Stimulated activated naive B cell treated with anti-CD40 and anti-IgM and Interleukin-4, amounts not matched to agents 10 μg/mL and 1 μg/mL and 100 μg/mL, for 72 hours (primary cell): ENCODE measurements around the gene KRTAP10-8.

Source experiments
- ATAC-seq, 2 donors: fragments of 150-1000 bp; cut with Tn5 transposase; replicated peaks; 2 replicates each; pipeline ENCODE4 v1.10.0; 2021; ENCODE audit warnings: moderate library complexity in 1 of 2
- DNase-seq: peaks from one replicate; pipeline ENCODE4 v3.0.0; 2021
- H3K27ac Mint-ChIP-seq: one replicate; pipeline ENCODE4 v1.8.0; 2022; ENCODE audit warnings: mild to moderate bottlenecking, mixed read lengths
- H3K27me3 Mint-ChIP-seq, 2 donors: one replicate each; pipeline ENCODE4 v1.8.0; 2022; ENCODE audit warnings: mixed read lengths in 2 of 2
- H3K36me3 Mint-ChIP-seq, 2 donors: one replicate each; pipeline ENCODE4 v1.8.0; 2022; ENCODE audit warnings: mixed read lengths in 2 of 2, mild to moderate bottlenecking in 1 of 2
- H3K4me1 Mint-ChIP-seq, 2 donors: one replicate each; pipeline ENCODE4 v1.8.0; 2022; ENCODE audit warnings: mixed read lengths in 2 of 2, mild to moderate bottlenecking in 1 of 2
- H3K4me3 Mint-ChIP-seq, 2 donors: one replicate each; pipeline ENCODE4 v1.8.0; 2022; ENCODE audit warnings: mild to moderate bottlenecking in 2 of 2, mixed read lengths in 2 of 2, moderate library complexity in 1 of 2
- H3K9me3 Mint-ChIP-seq, 2 donors: one replicate each; pipeline ENCODE4 v1.8.0; 2022; ENCODE audit warnings: mixed read lengths in 2 of 2, mild to moderate bottlenecking in 1 of 2

The KRTAP10-8 gene

GRCh38 chr21:44612029-44612486 lies at the start of gene KRTAP10-8:
Gene KRTAP10-8 (plus strand): TSS chr21:44612079. CDS start chr21:44612101, 22 bp downstream.
- no peak for DNase-seq
- Mint-ChIP-seq H3K36me3 (peaks cover 3 to 8% of the 10 kb centered on the region in 2 donors), H3K4me3 (no peak within 1 kb of the TSS), H3K27me3 (peaks cover 28 to 30% of the 10 kb centered on the region in 2 donors), H3K9me3 (peaks cover 19 to 26% of the 10 kb centered on the region in 2 donors), H3K4me1 (no peaks in the 10 kb centered on the region), H3K27ac (no peak within 1 kb of the TSS)
- no peak for ATAC-seq

GRCh38 chr21:44564099-44564498 lies 47.8 kb upstream of the KRTAP10-8 start:
- no peak overlapping the region for H3K27ac Mint-ChIP-seq
- H3K4me3 Mint-ChIP-seq = no peak overlapping the region
- H3K36me3 Mint-ChIP-seq = peaks cover 3 to 5% of the 10 kb centered on the region in 2 donors
- ATAC-seq (no peak), DNase-seq (no peak)
- H3K9me3 Mint-ChIP-seq = peaks cover 0 to 14% of the 10 kb centered on the region in 2 donors
- H3K27me3 Mint-ChIP-seq = peaks cover under 1 to 14% of the 10 kb centered on the region in 2 donors
- peaks cover 8 to 22% of the 10 kb centered on the region in 2 donors for H3K4me1 Mint-ChIP-seq

DNA sequence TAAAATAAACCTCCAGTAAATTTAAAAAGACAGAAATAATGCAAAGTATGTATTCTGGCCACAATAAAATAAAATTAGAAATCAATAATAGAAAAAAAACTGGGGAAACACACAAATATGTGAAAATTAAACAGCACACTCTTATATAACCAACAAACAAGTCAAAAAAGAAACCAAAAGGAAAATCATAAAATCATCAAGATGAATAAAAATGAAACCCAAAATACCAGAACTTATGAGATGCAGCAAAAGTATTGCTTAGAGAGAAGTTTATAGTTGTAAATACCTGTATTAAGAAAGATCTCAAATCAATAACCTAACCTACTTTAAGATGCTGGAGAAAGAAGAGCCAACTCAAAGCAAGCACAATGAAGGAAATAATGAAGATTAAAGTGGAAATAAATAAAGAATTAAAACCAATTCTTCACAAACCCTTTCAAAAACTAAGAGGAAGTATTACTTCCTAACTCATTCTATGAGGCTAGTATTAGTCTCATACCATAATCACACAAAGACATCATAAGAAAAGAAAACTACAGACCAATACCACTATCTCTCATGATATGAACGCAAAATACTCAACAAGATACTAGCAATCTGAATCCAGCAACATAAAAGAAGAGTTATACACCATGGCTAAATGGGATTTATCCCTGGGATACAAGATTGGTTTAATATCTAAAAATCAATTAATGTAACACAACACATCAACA lies 46.8 kb upstream of the KRTAP10-8 start:
- H3K4me1 Mint-ChIP-seq = peaks cover 8 to 22% of the 10 kb centered on the region in 2 donors
- DNase-seq (no peak), ATAC-seq (peak; percentile 76 to 87)
- H3K4me3 Mint-ChIP-seq = peak overlapping the region; percentile 5 to 36
- H3K9me3 Mint-ChIP-seq = peaks cover 0 to 12% of the 10 kb centered on the region in 2 donors
- H3K36me3 Mint-ChIP-seq = peaks cover 3 to 5% of the 10 kb centered on the region in 2 donors
- H3K27ac Mint-ChIP-seq = peak overlapping the region; percentile 82
- H3K27me3 Mint-ChIP-seq = peaks cover 6 to 13% of the 10 kb centered on the region in 2 donors

DNA sequence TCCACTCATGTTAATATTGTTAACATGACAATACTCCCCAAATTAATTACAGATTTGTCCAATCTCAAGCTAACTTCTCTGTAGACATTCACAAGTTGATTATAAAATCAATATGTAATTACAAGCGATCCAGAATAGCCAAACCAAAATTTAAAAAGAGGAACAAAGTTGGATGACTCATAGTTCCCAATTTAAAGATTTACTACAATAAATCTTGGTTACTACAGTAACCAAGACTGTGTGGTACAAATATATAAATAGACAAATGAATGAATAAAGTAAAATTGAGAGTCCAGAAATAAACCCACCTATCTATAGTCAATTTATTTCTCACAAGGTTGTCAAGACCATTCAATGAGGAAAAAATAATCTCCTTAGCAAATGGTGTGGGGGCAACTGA lies 45.5 kb upstream of the KRTAP10-8 start:
- DNase-seq (no peak), ATAC-seq (peak; percentile 74 to 76)
- peaks cover 2 to 10% of the 10 kb centered on the region in 2 donors for H3K9me3 Mint-ChIP-seq
- peaks cover 8 to 22% of the 10 kb centered on the region in 2 donors for H3K4me1 Mint-ChIP-seq
- no peak overlapping the region for H3K27ac Mint-ChIP-seq
- H3K4me3 Mint-ChIP-seq = no peak overlapping the region
- H3K27me3 Mint-ChIP-seq = peaks cover 6 to 22% of the 10 kb centered on the region in 2 donors
- peaks cover 2 to 5% of the 10 kb centered on the region in 2 donors for H3K36me3 Mint-ChIP-seq

GRCh38 chr21:44567481-44568171 lies 44.3 kb upstream of the KRTAP10-8 start:
- Mint-ChIP-seq H3K4me1 (peaks cover 8 to 22% of the 10 kb centered on the region in 2 donors), H3K27me3 (peaks cover 16 to 34% of the 10 kb centered on the region in 2 donors), H3K4me3 (no peak overlapping the region), H3K36me3 (peaks cover 0 to 4% of the 10 kb centered on the region in 2 donors), H3K9me3 (peaks cover 5 to 7% of the 10 kb centered on the region in 2 donors), H3K27ac (peak overlapping the region; percentile 16)
- DNase-seq = no peak
- no peak for ATAC-seq

DNA sequence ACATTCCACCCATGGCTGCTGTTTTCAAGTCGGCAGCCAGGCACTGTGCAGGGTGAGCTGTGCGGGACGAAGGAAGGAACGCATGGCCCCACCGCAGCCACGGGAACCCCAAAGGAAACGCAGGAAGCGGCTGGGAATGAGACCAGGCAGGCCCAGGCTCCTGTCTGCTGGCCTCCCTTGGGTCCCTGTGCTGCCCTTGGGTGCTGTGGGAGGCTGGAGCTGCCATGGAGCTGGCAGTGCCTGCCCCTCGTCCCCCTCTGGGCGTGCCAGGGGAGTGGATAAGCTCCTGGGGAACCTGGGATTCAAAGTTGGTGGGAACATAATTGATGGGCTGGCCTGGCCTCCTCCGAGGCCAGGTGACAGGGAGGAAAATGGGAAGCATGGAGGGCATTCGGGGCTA lies 43.6 kb upstream of the KRTAP10-8 start:
- H3K4me3 Mint-ChIP-seq = no peak overlapping the region
- no peak for ATAC-seq
- H3K9me3 Mint-ChIP-seq = peaks cover 4 to 7% of the 10 kb centered on the region in 2 donors
- peak overlapping the region; percentile 28 for H3K27ac Mint-ChIP-seq
- H3K27me3 Mint-ChIP-seq = peaks cover 22 to 41% of the 10 kb centered on the region in 2 donors
- H3K36me3 Mint-ChIP-seq = peaks cover 0 to 4% of the 10 kb centered on the region in 2 donors
- DNase-seq = no peak
- H3K4me1 Mint-ChIP-seq = peaks cover 8 to 22% of the 10 kb centered on the region in 2 donors

DNA sequence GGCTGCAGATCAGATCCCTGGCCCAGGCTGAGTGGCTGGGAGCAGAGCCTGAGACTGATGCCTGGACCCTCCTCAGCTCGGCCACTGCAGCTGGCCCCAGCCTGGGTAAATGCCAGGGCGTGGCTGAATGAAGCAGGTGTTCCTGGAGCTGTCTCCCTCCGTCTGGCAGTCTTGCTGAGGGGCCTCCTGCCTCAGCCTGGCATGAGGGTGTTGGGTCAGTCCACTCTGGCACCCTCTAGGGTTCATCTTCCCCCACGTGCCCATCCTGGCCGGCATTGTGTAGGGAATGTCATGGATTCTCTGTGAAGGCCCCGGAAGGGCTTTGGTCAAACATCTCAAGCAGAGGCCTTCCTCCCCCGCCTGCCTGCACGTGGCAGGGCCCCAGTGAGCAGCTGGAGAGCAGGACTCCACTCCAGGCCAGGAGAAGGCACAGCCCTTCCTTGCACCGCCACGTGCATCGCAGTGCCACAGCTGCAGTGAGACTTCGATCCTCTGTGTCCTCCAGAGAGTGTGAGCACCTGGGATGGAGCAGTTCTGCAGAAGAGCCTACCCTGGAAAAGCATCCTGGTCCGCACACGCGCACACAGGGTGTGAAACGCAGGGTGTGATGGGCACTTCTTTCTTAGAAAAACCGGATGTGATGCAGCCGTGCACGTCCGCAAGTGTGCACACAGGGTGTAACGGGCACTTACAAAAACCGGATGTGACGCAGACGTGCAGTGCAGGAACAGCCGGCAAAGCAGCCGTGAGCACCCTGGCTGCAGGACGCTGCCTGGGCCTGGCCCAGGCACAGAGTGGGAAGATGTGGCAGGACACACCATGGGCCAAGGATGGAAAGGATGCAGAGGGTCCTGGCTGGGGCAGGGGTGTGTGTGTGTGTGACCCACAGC lies 43.0 kb upstream of the KRTAP10-8 start:
- no peak for DNase-seq
- H3K27me3 Mint-ChIP-seq = peaks cover 22 to 47% of the 10 kb centered on the region in 2 donors
- peaks cover 0 to 4% of the 10 kb centered on the region in 2 donors for H3K36me3 Mint-ChIP-seq
- ATAC-seq = no peak
- H3K4me3 Mint-ChIP-seq = no peak overlapping the region
- peaks cover 3 to 7% of the 10 kb centered on the region in 2 donors for H3K9me3 Mint-ChIP-seq
- peaks cover 8 to 22% of the 10 kb centered on the region in 2 donors for H3K4me1 Mint-ChIP-seq
- H3K27ac Mint-ChIP-seq = peak overlapping the region; percentile 28

DNA sequence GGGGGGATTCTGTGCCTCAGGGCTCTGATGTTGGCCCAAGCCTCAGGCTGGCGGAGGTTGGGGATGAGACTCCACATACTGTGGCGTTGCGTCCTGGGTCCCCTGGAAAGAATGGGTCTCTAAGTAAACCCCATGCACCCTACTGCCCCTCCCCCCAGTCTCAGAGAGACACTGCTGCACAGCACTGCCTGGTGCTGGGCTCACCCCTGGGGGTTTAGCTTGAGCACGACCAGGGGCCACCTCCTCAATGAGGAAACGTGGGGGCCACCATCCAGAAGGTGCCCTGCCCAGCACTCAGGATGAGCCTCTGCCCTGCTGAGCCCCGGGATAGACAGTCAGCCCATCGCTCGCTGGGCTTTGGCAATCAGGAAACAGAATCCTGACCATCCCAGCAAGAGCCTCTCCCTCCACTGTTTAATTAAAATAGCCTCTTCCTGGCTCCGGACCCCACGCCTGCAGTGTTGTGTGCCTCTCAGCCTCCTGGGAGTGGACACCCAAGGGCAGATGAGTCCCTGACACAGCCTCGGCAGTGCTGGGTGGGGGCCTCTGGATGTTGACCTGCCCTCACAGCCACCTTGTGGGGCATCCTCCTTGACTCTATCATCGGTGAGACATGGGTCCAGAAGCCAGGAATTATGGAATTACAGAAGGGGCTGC lies 41.9 kb upstream of the KRTAP10-8 start:
- peaks cover 32 to 58% of the 10 kb centered on the region in 2 donors for H3K27me3 Mint-ChIP-seq
- no peak for ATAC-seq
- DNase-seq = no peak
- peaks cover 3 to 7% of the 10 kb centered on the region in 2 donors for H3K9me3 Mint-ChIP-seq
- H3K4me1 Mint-ChIP-seq = peaks cover 6 to 18% of the 10 kb centered on the region in 2 donors
- no peak overlapping the region for H3K27ac Mint-ChIP-seq
- no peak overlapping the region for H3K4me3 Mint-ChIP-seq
- H3K36me3 Mint-ChIP-seq = peaks cover 0 to 4% of the 10 kb centered on the region in 2 donors

- Mint-ChIP-seq H3K4me3 (no peak overlapping the region), H3K4me1 (peaks cover under 1 to 11% of the 10 kb centered on the region in 2 donors), H3K9me3 (peaks cover 5 to 7% of the 10 kb centered on the region in 2 donors), H3K27me3 (peaks cover 40 to 64% of the 10 kb centered on the region in 2 donors), H3K27ac (no peak overlapping the region), H3K36me3 (peaks cover 3 to 4% of the 10 kb centered on the region in 2 donors)
- DNase-seq = no peak
- no peak for ATAC-seq
Observed at GRCh38 chr21:44571296-44571695, 40.6 kb upstream of the KRTAP10-8 start.

DNA sequence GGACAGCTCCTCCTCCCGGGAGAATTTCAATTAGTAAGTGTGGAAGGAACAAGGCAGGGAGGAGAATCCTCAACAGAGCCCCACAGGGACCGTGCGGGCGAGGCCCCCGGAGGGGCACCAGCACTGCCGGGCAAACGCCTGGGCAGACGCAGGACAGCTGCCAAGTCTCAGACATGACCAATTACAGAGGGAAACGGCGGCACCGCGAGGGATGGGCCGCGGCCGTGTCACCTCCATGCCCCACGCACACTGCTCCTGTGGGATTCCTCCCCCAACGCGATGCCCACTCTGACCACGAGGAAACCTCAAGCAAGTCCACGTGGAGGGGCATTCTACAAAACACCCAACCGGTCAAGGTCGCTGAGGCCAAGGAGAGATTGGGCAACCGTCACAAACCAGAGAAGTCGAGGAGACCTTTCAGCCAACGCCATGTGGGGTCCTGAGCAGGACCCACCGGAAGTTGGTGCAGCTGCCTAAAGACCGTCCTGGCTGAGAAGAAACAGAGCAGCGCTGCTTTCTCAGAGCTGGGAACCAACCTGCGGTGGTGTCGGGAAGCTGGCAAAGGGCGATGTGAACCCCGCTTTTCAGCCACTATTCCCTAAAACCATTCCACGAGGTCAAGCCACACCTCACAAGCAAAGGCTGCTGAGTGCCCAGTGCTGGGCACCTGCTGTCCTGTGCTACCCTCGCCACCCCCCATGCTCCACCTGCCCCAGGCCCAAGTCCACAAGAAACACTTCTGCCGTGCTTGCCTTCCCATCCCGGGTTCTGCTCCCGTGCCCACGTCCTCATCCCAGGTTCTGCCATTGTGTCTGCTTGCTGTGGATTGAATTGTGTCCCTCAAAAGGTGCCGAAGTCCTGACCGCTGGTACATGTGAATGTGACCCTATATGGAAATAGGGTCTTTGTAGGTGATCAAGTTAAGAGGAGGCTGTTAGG lies 39.8 kb upstream of the KRTAP10-8 start:
- ATAC-seq (no peak), DNase-seq (no peak)
- Mint-ChIP-seq H3K27ac (no peak overlapping the region), H3K27me3 (peaks cover 40 to 64% of the 10 kb centered on the region in 2 donors), H3K4me1 (peaks cover 0 to 11% of the 10 kb centered on the region in 2 donors), H3K9me3 (peaks cover 7 to 8% of the 10 kb centered on the region in 2 donors), H3K36me3 (peaks cover 3 to 5% of the 10 kb centered on the region in 2 donors), H3K4me3 (no peak overlapping the region)

- H3K4me1 Mint-ChIP-seq = peaks cover 0 to 5% of the 10 kb centered on the region in 2 donors
- no peak for DNase-seq
- H3K27me3 Mint-ChIP-seq = peaks cover 40 to 56% of the 10 kb centered on the region in 2 donors
- H3K36me3 Mint-ChIP-seq = peaks cover 4 to 9% of the 10 kb centered on the region in 2 donors
- ATAC-seq = no peak
- H3K4me3 Mint-ChIP-seq = no peak overlapping the region
- peaks cover 15% of the 10 kb centered on the region in 2 donors for H3K9me3 Mint-ChIP-seq
- no peak overlapping the region for H3K27ac Mint-ChIP-seq
Observed at GRCh38 chr21:44572959-44573583, 38.8 kb upstream of the KRTAP10-8 start.
